ENCODE measurements around the gene MAP2K4.

DNA sequence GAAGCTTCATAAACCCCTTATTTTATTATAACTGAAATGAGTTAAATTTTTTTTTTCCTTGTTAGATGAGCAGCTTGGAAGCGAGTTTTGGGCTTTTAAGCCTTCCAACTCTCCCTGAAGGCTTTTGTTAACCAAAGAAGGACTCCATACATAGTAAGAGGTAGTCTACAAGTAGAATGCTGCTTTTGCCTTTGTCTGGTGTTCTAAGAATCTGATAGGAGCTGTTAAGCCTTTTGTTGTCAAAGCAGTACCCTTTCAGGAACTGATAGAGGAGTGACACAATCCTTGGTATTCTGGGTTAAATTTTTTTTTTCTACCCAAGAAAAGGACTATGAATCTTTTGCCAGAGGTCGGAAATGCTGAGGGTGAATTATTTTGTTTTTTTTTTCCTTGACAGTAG, 26.1 kb downstream of the MAP2K4 start:
- TF ChIP-seq ZNF263 (CRISPR knock-in tag; IDR thresholded peaks at IDR 0.05): no peak
- TF ChIP-seq NR2C2 (CRISPR knock-in tag; IDR thresholded peaks at IDR 0.05; ENCODE audit: borderline replicate concordance): no peak
- TF ChIP-seq EZH2 (conservative IDR thresholded peaks at IDR 0.05; ENCODE audit: low read depth, low read length): no peak
- TF ChIP-seq, protein P1, sequence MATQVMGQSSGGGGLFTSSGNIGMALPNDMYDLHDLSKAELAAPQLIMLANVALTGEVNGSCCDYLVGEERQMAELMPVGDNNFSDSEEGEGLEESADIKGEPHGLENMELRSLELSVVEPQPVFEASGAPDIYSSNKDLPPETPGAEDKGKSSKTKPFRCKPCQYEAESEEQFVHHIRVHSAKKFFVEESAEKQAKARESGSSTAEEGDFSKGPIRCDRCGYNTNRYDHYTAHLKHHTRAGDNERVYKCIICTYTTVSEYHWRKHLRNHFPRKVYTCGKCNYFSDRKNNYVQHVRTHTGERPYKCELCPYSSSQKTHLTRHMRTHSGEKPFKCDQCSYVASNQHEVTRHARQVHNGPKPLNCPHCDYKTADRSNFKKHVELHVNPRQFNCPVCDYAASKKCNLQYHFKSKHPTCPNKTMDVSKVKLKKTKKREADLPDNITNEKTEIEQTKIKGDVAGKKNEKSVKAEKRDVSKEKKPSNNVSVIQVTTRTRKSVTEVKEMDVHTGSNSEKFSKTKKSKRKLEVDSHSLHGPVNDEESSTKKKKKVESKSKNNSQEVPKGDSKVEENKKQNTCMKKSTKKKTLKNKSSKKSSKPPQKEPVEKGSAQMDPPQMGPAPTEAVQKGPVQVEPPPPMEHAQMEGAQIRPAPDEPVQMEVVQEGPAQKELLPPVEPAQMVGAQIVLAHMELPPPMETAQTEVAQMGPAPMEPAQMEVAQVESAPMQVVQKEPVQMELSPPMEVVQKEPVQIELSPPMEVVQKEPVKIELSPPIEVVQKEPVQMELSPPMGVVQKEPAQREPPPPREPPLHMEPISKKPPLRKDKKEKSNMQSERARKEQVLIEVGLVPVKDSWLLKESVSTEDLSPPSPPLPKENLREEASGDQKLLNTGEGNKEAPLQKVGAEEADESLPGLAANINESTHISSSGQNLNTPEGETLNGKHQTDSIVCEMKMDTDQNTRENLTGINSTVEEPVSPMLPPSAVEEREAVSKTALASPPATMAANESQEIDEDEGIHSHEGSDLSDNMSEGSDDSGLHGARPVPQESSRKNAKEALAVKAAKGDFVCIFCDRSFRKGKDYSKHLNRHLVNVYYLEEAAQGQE (IDR thresholded peaks at IDR 0.05; ENCODE audit: borderline replicate concordance in 1 of 2, low read depth in 1 of 2, low read length in 2 of 2): no peak
- TF ChIP-seq MTA1 (CRISPR knock-in tag; IDR thresholded peaks at IDR 0.05; ENCODE audit: borderline replicate concordance): no peak
- no peak for TF ChIP-seq SMARCC2 (IDR thresholded peaks at IDR 0.05)
- TF ChIP-seq ZNF235 (CRISPR knock-in tag; IDR thresholded peaks at IDR 0.05; ENCODE audit: borderline replicate concordance): no peak
